Medulla oblongata (tissue), 1 donor: ENCODE results near the gene MALSU1.

ENCODE experiments used
- DNase-seq: peaks from one replicate; pipeline ENCODE4 v3.0.0-alpha.2; 2015; ENCODE audit errors: extremely low spot score

MALSU1 gene

DNA sequence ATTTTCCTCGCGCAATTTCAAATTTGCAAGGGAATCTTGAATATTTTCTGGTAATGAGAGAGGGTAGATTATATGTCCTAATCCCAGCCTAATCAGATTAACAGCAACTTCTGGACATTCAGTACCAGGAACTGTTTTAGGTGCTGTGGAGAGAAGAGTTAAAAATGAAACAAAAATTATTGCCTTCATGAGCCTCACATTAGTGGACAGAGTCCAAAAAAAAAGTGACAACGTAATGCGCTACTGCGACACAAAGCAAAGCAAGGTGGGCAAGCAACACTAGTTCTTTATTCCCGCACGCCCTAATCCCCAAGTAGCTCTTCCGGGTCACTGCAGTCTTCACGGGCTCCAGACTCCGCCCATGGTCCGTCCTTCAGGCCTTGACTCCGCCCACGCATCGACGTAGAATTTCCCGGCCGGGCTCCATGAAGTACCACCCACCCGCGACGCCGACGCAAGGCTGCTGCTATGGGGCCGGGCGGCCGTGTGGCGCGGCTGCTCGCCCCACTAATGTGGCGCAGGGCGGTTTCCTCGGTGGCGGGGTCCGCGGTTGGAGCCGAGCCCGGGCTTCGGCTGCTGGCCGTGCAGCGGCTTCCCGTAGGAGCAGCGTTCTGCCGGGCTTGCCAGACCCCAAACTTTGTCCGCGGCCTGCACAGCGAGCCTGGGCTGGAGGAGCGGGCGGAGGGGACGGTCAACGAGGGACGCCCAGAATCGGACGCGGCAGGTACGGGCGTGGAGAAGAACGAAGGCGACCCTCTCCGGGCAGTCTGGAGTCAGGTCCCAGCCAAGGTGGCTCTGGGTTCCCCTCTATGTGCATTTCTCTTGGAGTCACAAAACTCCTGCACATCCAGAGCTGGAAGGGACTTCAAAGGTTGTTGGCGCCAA lies at the start of gene MALSU1:
MALSU1 (plus strand) TSS at position 455 of the 885 bp plus-strand sequence; CDS start at position 469, 14 bp downstream.
- peak; percentile 98 for DNase-seq

DNA sequence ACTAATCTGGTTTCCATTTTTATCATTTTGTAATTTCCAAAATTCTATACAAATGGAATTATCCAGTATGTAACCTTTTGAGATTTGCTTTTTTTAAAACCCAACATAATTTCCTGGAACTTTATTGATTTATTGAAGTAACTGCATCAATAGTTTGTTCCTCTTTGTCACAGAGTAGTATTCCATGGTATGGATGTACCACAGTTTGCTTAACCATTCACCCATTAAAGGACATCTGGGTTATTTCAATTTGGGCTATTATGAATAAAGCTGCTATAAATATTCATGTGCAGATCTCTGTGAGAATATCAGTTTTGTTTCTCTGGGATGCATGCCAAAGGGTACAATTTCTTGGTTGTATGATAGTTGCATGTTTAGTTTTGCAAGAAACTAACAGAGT lies 49.7 kb upstream of the MALSU1 start:
- DNase-seq = no peak

DNA sequence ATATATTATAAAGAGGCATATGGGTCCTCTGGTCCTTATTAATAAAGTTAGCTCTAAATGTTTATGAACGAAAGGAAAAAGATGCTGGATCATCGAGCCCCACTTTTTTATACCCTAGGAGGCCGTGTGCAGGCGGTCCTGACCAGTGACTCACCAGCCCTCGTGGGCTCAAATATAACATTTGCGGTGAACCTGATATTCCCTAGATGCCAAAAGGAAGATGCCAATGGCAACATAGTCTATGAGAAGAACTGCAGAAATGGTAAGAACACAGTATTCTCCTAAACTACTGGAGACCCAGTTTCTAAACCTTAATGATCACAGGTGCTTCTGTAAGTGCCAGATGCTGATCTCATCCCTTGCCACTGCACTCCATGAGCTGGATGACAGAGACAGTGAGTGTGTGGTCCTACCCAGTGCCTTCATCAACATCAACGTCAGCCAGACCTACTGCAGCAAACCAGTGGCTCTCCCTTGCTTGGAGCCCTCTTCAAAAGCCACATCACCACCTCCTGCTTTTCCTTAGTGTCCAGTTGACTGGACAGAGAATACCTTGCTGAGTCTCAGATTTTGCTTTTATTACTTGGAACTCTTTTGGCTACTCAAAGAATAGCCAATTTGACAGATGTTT lies 45.0 kb upstream of the MALSU1 start:
- DNase-seq = no peak

DNA sequence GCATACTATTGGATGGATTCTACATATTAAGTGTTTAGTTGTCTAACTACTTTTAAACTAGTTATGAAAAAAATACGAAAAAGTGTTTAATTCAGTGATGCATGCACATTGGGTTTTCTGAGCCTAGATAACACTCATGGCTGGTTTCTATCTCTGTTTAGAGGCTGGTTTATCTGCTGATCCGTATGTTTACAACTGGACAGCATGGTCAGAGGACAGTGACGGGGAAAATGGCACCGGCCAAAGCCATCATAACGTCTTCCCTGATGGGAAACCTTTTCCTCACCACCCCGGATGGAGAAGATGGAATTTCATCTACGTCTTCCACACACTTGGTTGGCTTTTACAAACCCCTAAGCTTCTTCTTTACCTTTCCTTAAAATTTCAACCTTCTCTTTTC lies 42.4 kb upstream of the MALSU1 start:
- no peak for DNase-seq

DNA sequence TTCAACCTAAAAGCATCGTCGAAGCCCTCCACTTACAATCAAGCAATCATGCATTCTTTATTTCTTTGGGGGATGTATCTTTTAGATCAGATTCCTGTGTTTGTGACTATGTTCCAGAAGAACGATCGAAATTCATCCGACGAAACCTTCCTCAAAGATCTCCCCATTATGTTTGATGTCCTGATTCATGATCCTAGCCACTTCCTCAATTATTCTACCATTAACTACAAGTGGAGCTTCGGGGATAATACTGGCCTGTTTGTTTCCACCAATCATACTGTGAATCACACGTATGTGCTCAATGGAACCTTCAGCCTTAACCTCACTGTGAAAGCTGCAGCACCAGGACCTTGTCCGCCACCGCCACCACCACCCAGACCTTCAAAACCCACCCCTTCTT lies 38.8 kb upstream of the MALSU1 start:
- DNase-seq = no peak

DNA sequence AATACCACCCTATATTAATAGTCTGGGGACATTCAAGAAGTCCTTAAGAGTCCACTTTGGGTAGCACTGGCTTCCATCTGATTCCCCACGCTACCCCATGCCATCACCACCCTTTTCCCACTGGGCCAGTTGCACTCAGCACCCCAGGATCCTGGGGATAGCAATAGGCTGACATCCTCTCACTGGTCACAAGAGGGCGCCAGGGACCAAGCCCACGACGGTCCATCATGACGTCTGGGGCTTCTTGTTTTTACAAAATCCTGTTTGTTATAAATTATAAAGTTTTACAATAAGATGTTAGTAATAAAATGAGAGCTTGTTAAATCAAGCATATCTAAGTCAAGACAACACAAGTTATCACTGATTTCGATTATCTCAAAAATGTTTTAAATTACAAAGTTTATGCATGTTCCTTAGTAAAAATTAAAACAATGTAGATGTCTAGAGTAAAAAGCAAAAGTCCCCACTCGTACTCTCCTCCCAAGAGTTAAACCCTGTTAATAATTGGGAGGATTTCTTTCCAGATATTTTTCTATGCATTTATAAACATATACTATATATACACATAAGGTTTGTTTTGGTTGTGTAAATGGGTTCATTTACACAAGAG lies 37.2 kb upstream of the MALSU1 start:
- DNase-seq = peak; percentile 79

DNA sequence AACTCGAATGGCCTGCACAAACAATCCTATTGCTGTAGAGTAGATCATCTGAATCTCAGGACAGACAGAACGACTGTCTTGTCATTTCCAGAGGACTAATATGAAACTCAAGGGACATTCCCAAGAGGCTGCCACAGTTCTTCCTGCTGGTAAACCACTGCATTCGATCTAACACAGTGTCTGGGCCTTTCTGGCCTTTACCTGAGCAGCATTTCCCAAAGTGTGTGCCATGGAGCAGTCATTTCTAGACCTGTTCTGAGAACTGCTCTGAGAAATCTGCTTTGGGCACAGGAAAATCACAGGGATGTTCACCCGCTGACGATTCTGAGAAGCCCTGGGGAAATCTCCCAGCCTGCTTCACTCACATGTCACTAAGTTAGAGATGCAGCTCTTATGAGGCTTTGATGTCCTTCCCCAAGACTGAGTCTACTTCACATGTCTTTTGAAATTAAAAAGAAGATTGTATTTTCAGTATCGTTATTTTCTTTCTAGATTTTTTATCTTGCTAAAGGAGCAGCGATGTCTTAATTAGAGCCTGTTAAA lies 34.2 kb upstream of the MALSU1 start:
- DNase-seq = no peak

DNA sequence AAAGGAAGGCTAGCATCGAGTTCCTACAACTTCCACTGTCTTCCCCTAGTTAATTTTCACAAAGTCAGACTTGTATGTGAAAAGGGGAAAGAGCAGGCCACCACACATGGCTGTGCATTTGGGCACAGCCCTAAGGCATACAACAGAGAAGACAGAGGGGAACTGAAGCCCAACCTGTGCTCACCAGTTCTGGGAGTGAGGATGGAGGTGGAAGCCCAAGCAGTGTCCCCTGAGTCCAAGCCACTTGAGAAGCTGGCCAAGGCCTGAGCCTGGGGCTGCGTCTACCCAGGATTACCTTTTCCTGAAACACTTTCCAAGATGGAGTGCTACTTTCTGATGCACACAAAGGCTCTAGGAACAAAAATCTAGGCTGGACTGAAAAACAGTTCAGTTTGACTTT lies 32.2 kb upstream of the MALSU1 start:
- DNase-seq = no peak

DNA sequence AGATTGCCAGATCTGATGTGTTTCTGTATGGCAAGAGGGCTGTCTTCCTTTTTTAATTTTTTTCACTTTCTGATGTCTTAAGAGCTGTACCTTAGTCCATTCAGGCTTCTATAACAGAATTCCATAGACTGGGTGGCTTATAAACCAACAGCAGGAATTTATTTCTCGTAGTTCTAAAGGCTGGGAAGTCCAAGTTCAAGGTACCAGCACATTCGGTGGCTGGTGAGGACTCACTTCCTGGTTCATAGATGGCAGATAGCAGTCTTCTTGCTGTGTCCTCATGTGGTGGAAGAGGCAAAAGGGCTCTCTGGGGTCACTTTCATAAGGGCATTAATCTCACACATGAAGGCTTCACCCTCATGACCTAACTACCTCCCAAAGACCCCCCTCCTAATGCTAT lies 31.8 kb upstream of the MALSU1 start:
- DNase-seq = no peak

DNA sequence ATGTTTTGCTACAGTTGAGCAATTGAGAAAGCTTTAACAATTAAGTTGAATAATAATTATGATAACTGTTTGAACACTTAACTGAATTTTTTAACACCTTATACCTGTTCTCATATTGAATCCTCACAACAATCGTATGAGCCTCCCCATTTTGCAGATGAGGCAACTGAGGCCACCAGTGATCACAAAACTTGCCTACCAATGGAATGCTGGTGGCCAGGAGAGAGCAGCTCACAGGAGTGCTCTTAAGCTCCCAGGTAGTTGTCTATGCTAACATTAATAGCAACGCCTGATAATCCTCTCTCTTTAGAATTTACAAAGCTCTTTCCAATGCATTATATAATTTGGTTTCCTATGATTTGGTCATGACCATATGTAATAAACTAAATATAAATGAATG lies 31.0 kb upstream of the MALSU1 start:
- DNase-seq = no peak

DNA sequence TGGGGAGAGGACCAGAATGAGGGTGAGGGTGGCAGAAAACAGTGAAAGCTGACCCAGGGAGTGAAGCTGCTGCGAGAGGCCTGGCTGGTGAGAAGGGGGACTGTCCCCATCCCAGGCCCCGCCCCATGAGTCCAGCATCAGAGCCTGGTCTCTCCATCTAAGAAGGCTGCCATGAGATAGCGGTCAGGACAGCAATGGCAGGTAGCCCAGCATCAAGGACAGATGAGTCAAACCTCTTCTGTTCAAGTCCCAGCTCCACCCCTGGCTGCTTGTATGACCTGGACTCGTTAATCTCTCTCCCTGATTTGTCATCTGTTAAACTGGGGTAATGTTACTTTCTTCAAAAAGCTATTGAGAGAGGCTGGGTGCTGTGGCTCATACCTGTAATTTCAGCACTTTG lies 30.4 kb upstream of the MALSU1 start:
- DNase-seq = no peak

DNA sequence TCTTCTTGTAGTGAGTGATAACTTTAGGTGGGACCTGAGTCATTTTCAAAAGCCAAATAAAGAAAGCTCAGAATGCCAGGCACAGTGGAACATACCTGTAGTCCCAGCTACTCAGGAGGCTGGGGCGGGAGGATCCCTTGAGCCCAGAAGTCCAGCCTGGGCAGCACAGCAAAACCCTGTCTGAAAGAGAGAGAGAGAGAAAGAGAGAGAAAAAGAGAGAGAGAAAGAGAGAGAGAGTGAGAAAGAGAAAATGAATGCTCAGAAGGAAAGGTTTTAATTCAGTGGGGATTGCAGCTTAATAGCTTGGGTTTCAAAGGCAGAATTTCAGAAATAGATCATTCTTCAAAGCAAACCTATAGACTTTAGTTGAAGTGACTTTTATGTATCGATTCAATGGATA lies 26.9 kb upstream of the MALSU1 start:
- no peak for DNase-seq

DNA sequence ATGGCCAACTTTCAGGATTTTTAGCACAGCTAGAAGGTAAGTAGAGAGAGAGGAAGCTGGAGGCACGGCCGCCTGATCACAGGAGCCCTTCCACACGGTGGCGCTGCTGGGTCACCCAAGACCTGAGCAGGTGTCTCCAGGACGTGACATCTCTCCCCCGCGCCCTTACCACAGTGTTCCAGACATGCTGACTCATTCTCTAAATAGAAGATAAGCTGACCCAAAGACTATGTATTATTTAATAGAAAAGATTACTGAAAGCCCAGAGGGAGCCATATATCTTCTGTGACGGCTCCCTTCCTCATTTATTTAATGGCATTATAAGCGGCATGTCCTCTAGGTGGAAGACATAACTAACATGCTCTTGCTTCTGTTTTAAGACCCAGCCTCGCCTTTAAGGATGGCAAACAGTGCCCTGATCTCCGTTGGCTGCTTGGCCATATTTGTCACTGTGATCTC lies 26.0 kb upstream of the MALSU1 start:
- peak; percentile 59 for DNase-seq

DNA sequence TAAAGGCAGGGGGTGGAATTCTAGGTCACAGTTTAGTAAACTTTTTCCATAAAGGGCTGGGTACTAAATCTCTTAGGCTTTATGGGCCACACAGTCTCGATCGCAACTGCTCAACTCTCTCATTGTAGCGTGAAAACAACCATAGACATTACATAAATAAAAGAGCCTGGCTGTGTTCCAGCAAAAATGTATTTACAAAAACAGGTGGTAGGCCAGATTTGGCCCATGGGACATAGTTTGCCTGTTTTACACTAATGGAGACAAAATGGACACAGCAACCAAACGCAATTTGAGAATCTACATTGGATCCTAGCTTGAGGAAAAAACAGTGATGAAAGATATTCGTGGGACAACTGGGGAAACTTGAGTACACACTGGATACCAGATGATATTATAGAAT lies 23.2 kb upstream of the MALSU1 start:
- no peak for DNase-seq

DNA sequence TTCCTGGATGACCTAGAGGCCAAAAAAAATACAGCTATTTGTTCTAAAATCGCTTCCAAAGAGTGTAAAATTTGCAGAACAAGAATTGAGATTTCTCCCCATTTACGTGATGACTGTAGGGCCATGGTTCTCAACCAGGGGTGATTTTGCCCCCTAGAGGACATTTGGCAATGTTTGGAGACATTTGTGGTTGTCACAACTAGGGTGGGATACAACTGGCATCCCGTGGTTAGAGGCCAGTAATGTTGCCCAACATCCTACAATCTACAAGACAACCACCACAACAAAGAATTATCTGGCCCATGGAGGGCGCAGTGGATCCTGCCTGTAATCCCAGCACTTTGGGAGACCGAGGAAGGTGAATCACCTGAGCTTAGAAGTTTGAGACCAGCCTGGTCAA lies 22.8 kb upstream of the MALSU1 start:
- no peak for DNase-seq

DNA sequence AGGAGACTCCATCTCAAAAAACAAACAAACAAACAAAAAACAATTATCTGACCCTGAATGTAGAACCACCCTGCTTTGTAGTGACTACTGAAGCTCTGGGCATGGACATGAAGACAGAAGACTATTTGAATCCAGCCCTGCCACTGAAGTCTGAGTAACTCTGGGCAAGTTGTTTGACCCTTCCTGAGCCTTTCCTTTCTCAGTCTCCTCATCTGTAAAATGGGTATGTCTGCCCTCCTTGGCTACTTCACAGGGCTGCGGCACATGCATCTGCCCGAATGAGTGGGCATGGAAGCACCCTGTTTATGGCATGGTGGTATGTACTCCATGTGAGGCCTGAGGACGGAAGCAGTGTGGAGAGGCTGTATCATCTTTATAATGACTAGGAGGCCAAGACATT lies 22.2 kb upstream of the MALSU1 start:
- DNase-seq = no peak

DNA sequence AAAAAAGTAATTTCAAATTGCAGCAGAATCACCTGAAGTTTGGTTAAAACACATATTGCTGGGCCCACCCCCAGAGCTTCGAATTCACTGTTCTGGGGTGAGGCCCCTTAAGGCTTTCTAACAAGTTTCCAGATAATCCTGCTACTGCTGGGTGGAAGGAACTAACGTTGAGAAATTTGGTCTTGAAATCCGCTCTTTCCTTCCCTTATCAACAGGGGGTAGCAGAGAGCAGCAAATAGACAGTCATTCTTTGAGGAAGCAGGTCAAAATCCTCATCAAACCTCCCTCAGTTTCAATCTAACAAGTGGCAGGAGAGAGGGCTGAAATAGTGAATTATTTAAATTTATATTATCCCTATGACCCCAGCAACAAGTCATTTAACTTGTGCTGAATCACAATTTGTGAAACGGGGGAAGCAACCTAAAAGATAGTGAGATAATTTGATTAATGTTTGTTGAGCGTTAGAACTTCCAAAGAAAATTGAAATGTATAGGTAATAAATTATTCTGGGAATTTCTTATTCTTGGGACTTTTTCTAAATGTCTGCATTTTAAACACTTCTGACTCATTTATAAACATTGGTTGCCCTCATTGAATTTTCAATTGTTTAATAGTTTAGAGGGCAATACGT lies 21.7 kb upstream of the MALSU1 start:
- DNase-seq = peak; percentile 81

DNA sequence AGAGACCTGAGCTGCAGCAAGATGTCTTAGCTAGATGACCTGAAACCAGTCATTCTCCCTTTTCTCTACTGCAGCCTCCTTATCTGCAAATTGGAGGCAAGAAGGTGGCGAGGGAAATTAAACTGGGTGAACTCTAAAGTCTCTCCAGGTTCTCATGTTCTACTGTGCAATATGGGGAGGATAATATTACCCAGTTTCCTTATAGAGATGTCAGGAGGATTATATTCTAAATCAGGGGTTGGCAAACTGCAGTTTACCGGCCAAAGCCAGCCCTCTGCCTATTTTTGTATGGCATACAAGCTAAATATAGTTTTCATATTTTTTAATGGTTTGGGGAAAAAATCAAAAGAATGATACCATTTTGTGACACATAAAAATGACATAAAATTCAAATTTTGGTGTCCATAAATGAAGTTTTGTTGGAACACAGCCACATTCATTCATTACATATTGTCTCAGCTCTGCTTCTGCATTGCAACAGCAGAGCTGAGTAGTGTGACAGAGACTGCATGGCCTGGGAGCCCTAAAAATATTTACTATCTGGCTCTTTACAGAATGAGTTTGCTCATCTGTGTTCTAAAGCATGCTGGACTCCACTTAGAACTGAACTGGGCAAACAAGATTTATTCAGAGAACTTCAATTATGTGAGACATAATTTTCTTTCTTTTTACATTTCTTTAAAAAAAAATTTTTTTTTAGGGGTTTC lies 19.2 kb upstream of the MALSU1 start:
- no peak for DNase-seq

DNA sequence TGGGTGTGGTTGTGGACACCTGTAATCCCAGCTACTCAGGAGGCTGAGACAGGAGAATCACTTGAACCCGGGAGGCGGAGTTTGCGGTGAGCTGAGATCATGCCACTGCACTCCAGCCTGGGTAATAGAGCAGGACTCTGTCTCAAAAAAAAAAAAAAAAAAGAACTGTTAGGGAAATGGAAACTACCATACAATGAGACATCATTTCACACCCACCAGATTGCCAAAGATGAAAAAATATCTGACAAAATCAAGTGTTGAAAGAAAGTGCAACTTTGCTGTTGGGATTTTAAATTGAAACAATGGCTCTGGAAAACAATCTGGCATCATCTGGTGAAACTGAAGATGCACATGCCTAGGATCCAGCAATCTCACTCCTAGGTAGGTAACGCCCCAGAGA lies 16.1 kb upstream of the MALSU1 start:
- no peak for DNase-seq

DNA sequence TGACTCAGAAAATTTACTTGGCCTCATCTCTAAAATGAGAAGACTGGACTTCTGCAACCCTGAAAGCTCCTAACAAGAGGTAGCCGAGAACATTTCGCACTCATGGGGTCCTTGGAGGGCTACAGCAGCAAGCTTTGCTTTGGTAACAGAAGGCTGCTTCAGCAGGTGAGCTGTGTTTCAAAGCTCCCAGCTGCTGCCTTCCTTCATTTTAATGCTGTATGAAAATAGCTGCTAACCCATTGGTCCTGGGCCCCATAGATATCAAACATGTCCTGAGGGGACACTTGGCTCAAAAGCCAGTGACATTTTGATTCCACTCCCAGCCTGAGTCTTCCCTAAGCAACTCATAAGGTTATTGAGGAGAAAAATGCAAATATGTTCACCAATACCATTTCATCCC lies 14.3 kb upstream of the MALSU1 start:
- DNase-seq = no peak
